ENCODE data around the gene IPPK. TPM values are rescaled to one million over a fixed set of nuclear protein-coding genes. Genes with fewer than 3 reads are reported as not detected.

The IPPK gene
- total and polyA plus RNA-seq, 5 donors from 2014 or later = 3.8 to 9.2 (median 5.5) TPM

DNA sequence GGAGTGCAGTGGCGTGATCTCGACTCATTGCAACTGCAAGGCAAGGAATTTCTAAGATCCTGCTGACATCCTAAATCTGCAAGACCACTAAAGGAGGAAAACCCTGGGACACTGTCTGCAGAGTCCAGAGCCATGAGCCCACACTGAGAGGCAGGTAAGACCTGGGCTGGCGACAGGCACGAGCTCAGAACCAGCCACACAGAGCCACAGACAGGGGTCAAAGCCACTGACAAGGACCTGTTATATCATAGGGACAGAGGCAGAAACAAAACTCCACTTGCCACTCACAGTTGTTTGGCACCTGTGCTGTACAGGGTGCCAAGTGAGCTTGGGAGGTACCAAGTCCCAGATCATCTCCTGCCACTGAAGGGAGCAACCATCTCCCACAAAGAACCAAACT is 34.2 kb downstream of the IPPK start:
- ATAC-seq (ENCODE audit: low read depth in 2 of 2) = no peak

DNA sequence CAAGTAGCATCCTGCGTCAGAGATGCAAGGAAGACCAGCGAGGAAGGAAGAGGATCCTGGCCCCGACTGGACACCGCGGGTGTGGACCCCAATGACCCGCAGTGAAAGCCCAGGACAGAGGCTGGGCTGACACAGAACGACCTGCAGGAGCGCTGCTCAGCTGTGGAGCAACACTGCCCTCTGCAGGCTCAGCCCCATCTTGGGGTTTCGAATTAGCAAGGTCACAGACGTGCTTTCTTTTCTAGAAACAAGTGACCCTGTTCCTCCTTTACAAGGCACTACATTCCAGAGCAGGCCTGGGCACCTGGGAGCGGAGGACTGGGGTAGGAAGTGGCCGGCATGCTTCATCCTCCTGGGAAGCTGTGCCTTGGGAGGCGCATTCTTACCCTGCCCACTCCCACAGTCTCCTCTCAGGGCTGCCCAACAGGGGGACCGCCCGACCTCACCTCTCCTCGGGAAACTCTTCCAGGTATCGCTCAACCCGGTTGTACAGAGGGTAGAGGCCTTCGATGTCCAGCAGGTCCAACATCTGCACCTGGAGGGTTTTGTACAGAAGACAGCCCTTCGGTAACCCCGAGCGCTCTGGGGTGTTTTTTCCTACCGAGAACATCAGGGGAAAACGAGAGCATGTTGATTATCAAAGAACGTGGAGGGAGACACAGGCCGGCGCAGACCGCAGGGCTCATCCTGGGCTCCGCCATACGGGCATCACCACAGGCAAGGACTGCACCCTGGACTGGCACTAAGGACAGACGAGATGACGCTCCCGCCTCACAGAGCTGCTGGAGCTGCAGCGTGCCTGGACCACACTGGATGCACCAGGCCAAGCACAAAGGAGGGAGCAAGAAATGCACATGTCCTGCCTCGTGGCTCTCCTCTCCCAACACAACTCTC is 35.0 kb downstream of the IPPK start:
- peaks cover 32% of the 10 kb centered on the region for H3K36me3 Mint-ChIP-seq
- H3K9me3 Mint-ChIP-seq = no peaks in the 10 kb centered on the region
- Histone ChIP-seq H3K27ac (ENCODE audit: insufficient read depth, low read length, poor library complexity, severe bottlenecking) (no peak overlapping the region), H3K4me1 (ENCODE audit: control insufficient read depth, insufficient read depth, low read length, poor library complexity, severe bottlenecking) (no peaks in the 10 kb centered on the region), H3K4me3 (ENCODE audit: low read depth, low read length) (no peak overlapping the region), H3K9me3 (ENCODE audit: control insufficient read depth in 2 of 2, low read length in 2 of 2) (no peaks in the 10 kb centered on the region), H3K27me3 (ENCODE audit: control insufficient read depth, insufficient read depth, low read length) (no peaks in the 10 kb centered on the region), H3K36me3 (ENCODE audit: control insufficient read depth, insufficient read depth, low read length) (peaks cover 50% of the 10 kb centered on the region)
- no peak overlapping the region for H3K4me3 Mint-ChIP-seq
- ATAC-seq (ENCODE audit: low read depth in 2 of 2) = peak; percentile 53 to 63
- peak overlapping the region in 1 of 3 donors; percentile 31 for H3K27ac Mint-ChIP-seq
- DNase-seq = peak; percentile 39 to 76 (median 58)
- H3K4me1 Mint-ChIP-seq = peaks cover 0 to 5% (median 2%) of the 10 kb centered on the region in 4 donors
- no peaks in the 10 kb centered on the region for H3K27me3 Mint-ChIP-seq

More for the DNA sequence above, 34.2 kb downstream of the IPPK start:
- Mint-ChIP-seq H3K9me3 (no peaks in the 10 kb centered on the region), H3K36me3 (peaks cover 29% of the 10 kb centered on the region), H3K27ac (no peak overlapping the region), H3K27me3 (no peaks in the 10 kb centered on the region), H3K4me1 (peaks cover 0 to 5% (median 2%) of the 10 kb centered on the region in 4 donors), H3K4me3 (no peak overlapping the region)
- Histone ChIP-seq H3K4me3 (ENCODE audit: low read depth, low read length) (no peak overlapping the region), H3K27me3 (ENCODE audit: control insufficient read depth, insufficient read depth, low read length) (no peaks in the 10 kb centered on the region), H3K36me3 (ENCODE audit: control insufficient read depth, insufficient read depth, low read length) (peaks cover 56% of the 10 kb centered on the region), H3K4me1 (ENCODE audit: control insufficient read depth, insufficient read depth, low read length, poor library complexity, severe bottlenecking) (no peaks in the 10 kb centered on the region), H3K9me3 (ENCODE audit: control insufficient read depth in 2 of 2, low read length in 2 of 2) (no peaks in the 10 kb centered on the region), H3K27ac (ENCODE audit: insufficient read depth, low read length, poor library complexity, severe bottlenecking) (no peak overlapping the region)
- no peak for DNase-seq

DNA sequence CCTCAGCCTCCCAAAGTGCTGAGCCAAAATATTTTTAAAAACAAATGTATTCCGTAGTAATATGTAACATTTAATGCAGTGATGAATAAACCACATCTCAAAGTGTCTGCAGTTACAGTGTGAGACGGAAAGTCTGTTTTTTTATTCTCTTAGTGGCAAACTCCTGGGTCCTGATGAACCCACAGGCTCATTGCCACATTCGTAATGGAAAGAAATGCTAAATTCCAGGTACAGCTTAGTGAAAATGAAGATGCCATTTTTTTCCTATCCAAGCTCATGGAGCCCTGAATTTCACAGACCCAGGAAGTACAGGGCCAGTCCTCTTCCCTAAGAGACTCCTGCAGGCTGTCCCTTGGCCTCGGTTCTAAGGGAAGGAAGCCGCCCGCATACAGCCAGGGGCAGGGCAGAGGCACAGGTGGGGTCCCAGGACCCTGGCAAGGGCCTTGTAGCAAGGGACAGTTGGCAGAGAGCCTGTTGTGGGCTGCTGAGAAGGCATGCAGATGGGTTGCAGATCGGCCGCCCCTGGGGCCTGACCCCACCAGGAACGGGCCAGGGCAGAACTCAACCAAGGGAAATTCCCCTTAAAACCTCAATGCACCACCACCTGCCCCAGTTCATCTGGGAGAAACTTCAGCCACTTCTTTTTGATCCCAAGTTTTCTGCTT is 36.2 kb downstream of the IPPK start:
- H3K9me3 Mint-ChIP-seq = no peaks in the 10 kb centered on the region
- H3K4me1 ChIP-seq (ENCODE audit: control insufficient read depth, insufficient read depth, low read length, poor library complexity, severe bottlenecking) = no peaks in the 10 kb centered on the region
- no peak for DNase-seq
- no peak overlapping the region for H3K4me3 Mint-ChIP-seq
- H3K27me3 Mint-ChIP-seq = no peaks in the 10 kb centered on the region
- no peak for ATAC-seq (ENCODE audit: low read depth in 2 of 2)
- H3K9me3 ChIP-seq (ENCODE audit: control insufficient read depth in 2 of 2, low read length in 2 of 2) = no peaks in the 10 kb centered on the region
- no peaks in the 10 kb centered on the region for H3K27me3 ChIP-seq (ENCODE audit: control insufficient read depth, insufficient read depth, low read length)
- H3K27ac Mint-ChIP-seq = no peak overlapping the region
- H3K36me3 Mint-ChIP-seq = peaks cover 43% of the 10 kb centered on the region
- no peak overlapping the region for H3K4me3 ChIP-seq (ENCODE audit: low read depth, low read length)
- H3K36me3 ChIP-seq (ENCODE audit: control insufficient read depth, insufficient read depth, low read length) = peaks cover 50% of the 10 kb centered on the region
- H3K4me1 Mint-ChIP-seq = peaks cover 0 to 5% (median 2%) of the 10 kb centered on the region in 4 donors
- H3K27ac ChIP-seq (ENCODE audit: insufficient read depth, low read length, poor library complexity, severe bottlenecking) = no peak overlapping the region

DNA sequence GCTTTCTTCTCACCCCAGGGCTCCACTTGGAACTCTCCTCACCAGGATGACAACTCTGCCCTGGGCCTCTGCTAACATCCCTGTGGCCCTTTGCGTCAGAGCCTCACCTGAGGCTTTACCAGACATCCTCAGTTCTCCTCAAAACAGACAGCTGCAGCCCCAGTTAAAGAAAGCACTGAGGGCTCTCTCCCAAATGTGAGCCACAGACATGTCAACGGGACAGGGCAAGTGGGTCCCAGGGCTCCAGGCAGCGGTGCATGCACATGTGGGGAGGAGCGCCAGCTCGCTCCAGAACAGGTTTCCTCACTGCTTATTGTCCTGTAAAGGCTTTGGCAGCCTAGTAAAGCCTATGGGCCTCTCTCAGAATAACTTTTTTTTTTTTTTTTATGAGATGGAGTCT is 37.3 kb downstream of the IPPK start:
- H3K4me3 ChIP-seq (ENCODE audit: low read depth, low read length) = no peak overlapping the region
- DNase-seq (no peak), ATAC-seq (ENCODE audit: low read depth in 2 of 2) (no peak)
- H3K27me3 Mint-ChIP-seq = no peaks in the 10 kb centered on the region
- H3K27ac ChIP-seq (ENCODE audit: insufficient read depth, low read length, poor library complexity, severe bottlenecking) = no peak overlapping the region
- peaks cover 43% of the 10 kb centered on the region for H3K36me3 Mint-ChIP-seq
- H3K36me3 ChIP-seq (ENCODE audit: control insufficient read depth, insufficient read depth, low read length) = peaks cover 42% of the 10 kb centered on the region
- no peaks in the 10 kb centered on the region for H3K9me3 Mint-ChIP-seq
- no peak overlapping the region for H3K4me3 Mint-ChIP-seq
- no peaks in the 10 kb centered on the region for H3K4me1 ChIP-seq (ENCODE audit: control insufficient read depth, insufficient read depth, low read length, poor library complexity, severe bottlenecking)
- H3K4me1 Mint-ChIP-seq = peaks cover 0 to 5% (median 2%) of the 10 kb centered on the region in 4 donors
- no peaks in the 10 kb centered on the region for H3K9me3 ChIP-seq (ENCODE audit: control insufficient read depth in 2 of 2, low read length in 2 of 2)
- no peaks in the 10 kb centered on the region for H3K27me3 ChIP-seq (ENCODE audit: control insufficient read depth, insufficient read depth, low read length)
- H3K27ac Mint-ChIP-seq = peak overlapping the region in 1 of 3 donors; percentile 81

DNA sequence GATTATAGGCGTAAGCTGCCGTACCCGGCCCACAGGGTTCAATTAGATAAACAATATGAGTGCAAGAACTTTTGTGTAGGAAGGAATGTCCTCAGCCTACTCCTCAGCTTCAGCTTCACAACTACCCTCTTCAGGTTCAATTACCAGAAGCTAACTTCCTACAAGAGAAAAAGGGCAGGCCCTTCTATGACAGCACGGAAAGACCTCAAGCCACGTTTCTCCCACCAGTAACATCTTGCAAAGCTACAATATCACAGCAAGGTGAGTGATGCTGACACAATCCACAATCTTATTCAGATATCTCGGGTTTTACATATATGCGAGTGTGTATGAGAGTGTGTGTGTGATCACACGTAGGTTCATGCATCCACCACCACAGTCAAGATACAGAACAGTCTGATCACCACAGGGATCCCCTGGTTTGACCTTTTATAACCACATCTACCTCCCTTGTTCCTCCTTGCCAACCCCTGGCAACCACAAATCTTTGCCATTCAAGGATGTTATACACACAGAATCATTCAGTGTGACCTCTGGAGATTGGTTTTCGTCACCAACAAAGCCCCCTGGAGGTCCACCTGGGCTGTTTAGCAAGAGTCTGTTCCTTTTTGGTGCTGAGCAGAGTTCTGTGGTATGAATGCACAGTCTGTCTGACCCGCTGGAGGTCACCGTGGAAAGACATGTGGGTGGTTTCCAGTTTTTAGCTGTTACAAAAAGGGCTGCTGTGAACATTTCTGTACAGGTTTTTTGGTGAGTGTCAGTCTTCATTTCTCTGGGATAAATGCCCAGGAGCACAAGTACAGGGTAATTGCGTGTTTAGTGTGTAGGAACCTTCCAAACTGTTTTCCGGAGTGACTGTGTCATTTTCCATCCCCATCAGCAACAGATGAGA is 38.2 kb downstream of the IPPK start:
- Histone ChIP-seq H3K9me3 (ENCODE audit: control insufficient read depth in 2 of 2, low read length in 2 of 2) (no peaks in the 10 kb centered on the region), H3K4me3 (ENCODE audit: low read depth, low read length) (no peak overlapping the region), H3K4me1 (ENCODE audit: control insufficient read depth, insufficient read depth, low read length, poor library complexity, severe bottlenecking) (no peaks in the 10 kb centered on the region), H3K27ac (ENCODE audit: insufficient read depth, low read length, poor library complexity, severe bottlenecking) (no peak overlapping the region), H3K36me3 (ENCODE audit: control insufficient read depth, insufficient read depth, low read length) (peaks cover 35% of the 10 kb centered on the region), H3K27me3 (ENCODE audit: control insufficient read depth, insufficient read depth, low read length) (no peaks in the 10 kb centered on the region)
- no peaks in the 10 kb centered on the region for H3K9me3 Mint-ChIP-seq
- no peak overlapping the region for H3K4me3 Mint-ChIP-seq
- peak in 1 of 3 donors; percentile 6 for DNase-seq
- peaks cover 0 to 5% (median 3%) of the 10 kb centered on the region in 4 donors for H3K4me1 Mint-ChIP-seq
- ATAC-seq (ENCODE audit: low read depth in 2 of 2) = peak; percentile 11 to 19
- peaks cover 43% of the 10 kb centered on the region for H3K36me3 Mint-ChIP-seq
- H3K27ac Mint-ChIP-seq = peak overlapping the region in 2 of 3 donors; percentile 31 to 81
- H3K27me3 Mint-ChIP-seq = no peaks in the 10 kb centered on the region

DNA sequence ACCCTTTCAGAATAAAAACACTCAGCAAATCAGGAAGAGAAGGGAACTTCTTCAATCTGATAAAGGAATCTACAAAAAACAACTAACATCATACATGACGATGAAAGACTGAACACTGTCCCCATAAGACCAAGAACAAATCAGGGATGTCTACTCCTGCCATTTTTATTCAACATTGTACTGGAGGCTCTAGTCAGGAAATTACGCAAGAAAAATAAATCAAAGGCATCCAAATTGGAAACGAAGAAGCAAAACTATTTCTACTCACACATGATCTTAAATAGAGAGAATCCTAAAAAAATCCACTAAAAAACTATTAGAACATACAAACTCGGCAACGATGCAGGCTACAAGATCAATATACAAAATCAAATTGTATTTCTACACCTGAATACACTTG is 42.3 kb downstream of the IPPK start:
- H3K27me3 ChIP-seq (ENCODE audit: control insufficient read depth, insufficient read depth, low read length) = no peaks in the 10 kb centered on the region
- peaks cover 41% of the 10 kb centered on the region for H3K36me3 Mint-ChIP-seq
- no peak overlapping the region for H3K27ac Mint-ChIP-seq
- H3K9me3 Mint-ChIP-seq = no peaks in the 10 kb centered on the region
- peaks cover 21% of the 10 kb centered on the region for H3K36me3 ChIP-seq (ENCODE audit: control insufficient read depth, insufficient read depth, low read length)
- DNase-seq (no peak), ATAC-seq (ENCODE audit: low read depth in 2 of 2) (no peak)
- H3K4me1 Mint-ChIP-seq = peaks cover 0 to 5% (median 4%) of the 10 kb centered on the region in 4 donors
- no peak overlapping the region for H3K27ac ChIP-seq (ENCODE audit: insufficient read depth, low read length, poor library complexity, severe bottlenecking)
- no peak overlapping the region for H3K4me3 ChIP-seq (ENCODE audit: low read depth, low read length)
- no peaks in the 10 kb centered on the region for H3K27me3 Mint-ChIP-seq
- no peaks in the 10 kb centered on the region for H3K4me1 ChIP-seq (ENCODE audit: control insufficient read depth, insufficient read depth, low read length, poor library complexity, severe bottlenecking)
- no peaks in the 10 kb centered on the region for H3K9me3 ChIP-seq (ENCODE audit: control insufficient read depth in 2 of 2, low read length in 2 of 2)
- H3K4me3 Mint-ChIP-seq = no peak overlapping the region

DNA sequence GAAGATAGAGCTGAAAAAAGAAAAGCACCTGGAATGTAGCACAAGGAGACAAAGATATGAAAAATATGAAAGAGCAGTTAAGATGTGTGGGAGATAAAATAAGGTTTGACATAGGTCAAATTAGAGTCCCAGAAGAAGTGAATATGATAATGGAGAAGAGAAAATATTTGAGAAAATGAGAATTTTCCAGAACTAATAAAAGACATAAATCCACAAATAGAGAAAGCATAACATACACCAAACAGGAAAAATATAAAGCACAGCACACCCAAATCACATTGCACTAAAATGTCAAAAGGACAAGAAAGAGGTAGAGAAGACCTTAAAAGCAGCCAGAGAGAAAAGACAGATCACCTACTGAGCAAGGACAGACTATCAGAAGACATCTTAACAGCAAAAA is 43.4 kb downstream of the IPPK start:
- ATAC-seq (ENCODE audit: low read depth in 2 of 2) (no peak), DNase-seq (no peak)
- Mint-ChIP-seq H3K27me3 (no peaks in the 10 kb centered on the region), H3K36me3 (peaks cover 39% of the 10 kb centered on the region), H3K9me3 (no peaks in the 10 kb centered on the region), H3K27ac (peak overlapping the region in 1 of 3 donors; percentile 2), H3K4me1 (peaks cover 0 to 5% (median under 1%) of the 10 kb centered on the region in 4 donors), H3K4me3 (no peak overlapping the region)
- no peaks in the 10 kb centered on the region for H3K4me1 ChIP-seq (ENCODE audit: control insufficient read depth, insufficient read depth, low read length, poor library complexity, severe bottlenecking)
- no peak overlapping the region for H3K27ac ChIP-seq (ENCODE audit: insufficient read depth, low read length, poor library complexity, severe bottlenecking)
- no peaks in the 10 kb centered on the region for H3K9me3 ChIP-seq (ENCODE audit: control insufficient read depth in 2 of 2, low read length in 2 of 2)
- no peak overlapping the region for H3K4me3 ChIP-seq (ENCODE audit: low read depth, low read length)
- H3K36me3 ChIP-seq (ENCODE audit: control insufficient read depth, insufficient read depth, low read length) = peaks cover 16% of the 10 kb centered on the region
- H3K27me3 ChIP-seq (ENCODE audit: control insufficient read depth, insufficient read depth, low read length) = no peaks in the 10 kb centered on the region
